Liver (tissue), 9 donors: ENCODE results near the gene C5. TPM values are rescaled to one million over a fixed set of nuclear protein-coding genes. Genes with fewer than 3 reads are reported as not detected.

ENCODE experiments used
- DNase-seq: peaks from one replicate; pipeline ENCODE4 v3.0.0-alpha.2; 2017; ENCODE audit warnings: low spot score
- H3K27ac ChIP-seq, 2 donors: one replicate each; pipeline ENCODE4 v1.7.0; 2013; ENCODE audit warnings: inconsistent platforms in 2 of 2, low read length in 2 of 2, control low read depth in 1 of 2, low read depth in 1 of 2, mild to moderate bottlenecking in 1 of 2
- H3K27me3 ChIP-seq, 4 donors: one replicate each; pipeline versions ENCODE4 v1.6.1 to v1.7.0; 2013; ENCODE audit warnings: low read length in 3 of 4, inconsistent platforms in 1 of 4, mild to moderate bottlenecking in 1 of 4, moderate library complexity in 1 of 4; ENCODE audit not compliant: control insufficient read depth in 4 of 4, insufficient read depth in 4 of 4
- H3K36me3 ChIP-seq, 4 donors: one replicate each; pipeline versions ENCODE4 v1.6.1 to v1.7.0; 2013; ENCODE audit warnings: low read length in 3 of 4, mild to moderate bottlenecking in 3 of 4, low read depth in 1 of 4, moderate library complexity in 1 of 4; ENCODE audit not compliant: control insufficient read depth in 4 of 4, insufficient read depth in 3 of 4
- H3K4me1 ChIP-seq, 4 donors: one replicate each; pipeline versions ENCODE4 v1.6.1 to v1.7.0; 2013; ENCODE audit warnings: low read length in 3 of 4, mild to moderate bottlenecking in 3 of 4, moderate library complexity in 1 of 4; ENCODE audit not compliant: control insufficient read depth in 4 of 4, insufficient read depth in 4 of 4
- H3K4me3 ChIP-seq, 3 donors: one replicate each; pipeline versions ENCODE4 v1.6.1 to v1.7.0; 2013; ENCODE audit warnings: low read length in 3 of 3, control low read depth in 1 of 3, low read depth in 1 of 3, mild to moderate bottlenecking in 1 of 3
- H3K9ac ChIP-seq, 2 donors: one replicate each; pipeline ENCODE4 v1.7.0; 2013; ENCODE audit warnings: low read length in 2 of 2, mild to moderate bottlenecking in 2 of 2, moderate library complexity in 2 of 2, control low read depth in 1 of 2, low read depth in 1 of 2
- H3K9me3 ChIP-seq, 4 donors: one replicate each; pipeline versions ENCODE4 v1.6.1 to v1.7.0; 2013; ENCODE audit warnings: low read length in 3 of 4; ENCODE audit not compliant: control insufficient read depth in 4 of 4
- ATF3 ChIP-seq: IDR thresholded peaks from 2 replicates; pipeline ENCODE4 v1.6.1; 2016; ENCODE audit warnings: antibody characterized with exemption
- CTCF ChIP-seq: fragments of 150-350 bp; IDR thresholded peaks from 2 replicates; pipeline ENCODE4 v1.5.1; 2017; ENCODE audit warnings: improper control_type of control experiment, low read depth, low read length; ENCODE audit not compliant: missing input control
- EGR1 ChIP-seq, 2 donors: IDR thresholded peaks; 2 replicates each; pipeline ENCODE4 v1.6.1; 2016 to 2018; ENCODE audit warnings: antibody characterized with exemption in 2 of 2, low read depth in 2 of 2
- FOXA2 ChIP-seq: IDR thresholded peaks from 2 replicates; pipeline ENCODE4 v1.6.1; 2016; ENCODE audit warnings: antibody characterized with exemption
- GABPA ChIP-seq, 2 donors: IDR thresholded peaks in 1 of 2; conservative IDR thresholded peaks in 1 of 2; 2 replicates each; pipeline ENCODE4 v1.6.1; 2016; ENCODE audit warnings: antibody characterized with exemption in 2 of 2, mild to moderate bottlenecking in 1 of 2, moderate library complexity in 1 of 2
- HNF4G ChIP-seq: IDR thresholded peaks from 2 replicates; pipeline ENCODE4 v1.6.1; 2016; ENCODE audit warnings: antibody characterized with exemption
- JUND ChIP-seq, 2 donors: IDR thresholded peaks; 2 replicates each; pipeline ENCODE4 v1.6.1; 2016; ENCODE audit warnings: antibody characterized with exemption in 2 of 2
- MAX ChIP-seq: IDR thresholded peaks from 2 replicates; pipeline ENCODE4 v1.6.1; 2016; ENCODE audit warnings: antibody characterized with exemption
- NR2F2 ChIP-seq: IDR thresholded peaks from 2 replicates; pipeline ENCODE4 v1.6.1; 2016; ENCODE audit warnings: antibody characterized with exemption
- RAD21 ChIP-seq, 2 donors: IDR thresholded peaks; 2 replicates each; pipeline ENCODE4 v1.6.1; 2016; ENCODE audit warnings: antibody characterized with exemption in 2 of 2, mild to moderate bottlenecking in 2 of 2
- REST ChIP-seq: IDR thresholded peaks from 2 replicates; pipeline ENCODE4 v1.6.1; 2016; ENCODE audit warnings: antibody characterized with exemption, mild to moderate bottlenecking
- RXRA ChIP-seq, 2 donors: IDR thresholded peaks; 2 replicates each; pipeline ENCODE4 v1.6.1; 2017 to 2018; ENCODE audit warnings: antibody characterized with exemption in 2 of 2, mild to moderate bottlenecking in 1 of 2
- SP1 ChIP-seq: IDR thresholded peaks from 2 replicates; pipeline ENCODE4 v1.6.1; 2018; ENCODE audit warnings: antibody characterized with exemption, mild to moderate bottlenecking
- TAF1 ChIP-seq: conservative IDR thresholded peaks from 2 replicates; pipeline ENCODE4 v1.6.1; 2016; ENCODE audit warnings: antibody characterized with exemption, mild to moderate bottlenecking
- YY1 ChIP-seq: IDR thresholded peaks from 2 replicates; pipeline ENCODE4 v1.6.1; 2016; ENCODE audit warnings: antibody characterized with exemption, mild to moderate bottlenecking
- ZBTB33 ChIP-seq: IDR thresholded peaks from 2 replicates; pipeline ENCODE4 v1.6.1; 2016; ENCODE audit warnings: antibody characterized with exemption
- WGBS: extraction: QIAGEN DNeasy Blood & Tissue Kit; methylation state at CpG from one replicate; pipeline ENCODE4 v1.1.7; 2013; 5-methylcytosine and 5-hydroxymethylcytosine counted together
- polyA plus RNA-seq, 2 donors: library from polyadenylated mRNA; stranded (reverse) in 1 of 2; unstranded in 1 of 2; fragments of 200-250 nt in 1 of 2; fragments of >200 nt in 1 of 2; fragmentation: Nextera tagmentation in 1 of 2; extraction: Ambion mirVana in 1 of 2; gene quantifications; one replicate each; pipeline versions ENCODE4 v1.2.1 to v1.2.3, GENCODE V29; 2013 to 2015
- total RNA-seq, 2 donors: library from RNA; depleted of rRNA; stranded (reverse); fragments of >200 nt; gene quantifications; one replicate each; pipeline ENCODE4 v1.2.3, GENCODE V29; 2014
- donor health status: healthy.
- donor health status: healthy.
- donor health status: healthy.
- donor health status: healthy.
- donor health status: healthy.

Gene C5
- total and polyA plus RNA-seq, 4 donors: 127 to 485 (median 361) TPM

GRCh38 chr9:121067640-121068039 is 17.6 kb upstream of the C5 start (continued):
- TF ChIP-seq RAD21 (IDR thresholded peaks at IDR 0.05): no peak

GRCh38 chr9:121066850-121067249 is 16.8 kb upstream of the C5 start:
- H3K9ac ChIP-seq: no peak overlapping the region
- H3K27ac ChIP-seq: no peak overlapping the region
- no peak for DNase-seq
- H3K36me3 ChIP-seq: peaks cover 0 to 2% (median 0%) of the 10 kb centered on the region in 4 donors
- H3K9me3 ChIP-seq: peaks cover 0 to 2% (median 0%) of the 10 kb centered on the region in 4 donors
- TF ChIP-seq JUND (IDR thresholded peaks at IDR 0.05) (no peak), CTCF (no peak), YY1 (no peak)
- H3K4me1 ChIP-seq: peaks cover 0 to 4% (median 0%) of the 10 kb centered on the region in 4 donors
- WGBS: 98% methylated on average over 1 of the region's 1 CpG
- H3K4me3 ChIP-seq: no peak overlapping the region
- no peaks in the 10 kb centered on the region for H3K27me3 ChIP-seq

GRCh38 chr9:121059998-121060636 is 10.0 kb upstream of the C5 start:
- no peaks in the 10 kb centered on the region for H3K9me3 ChIP-seq
- 19% methylated on average over 6 of the region's 6 CpGs for WGBS
- H3K4me1 ChIP-seq: peaks cover 0 to 10% (median 7%) of the 10 kb centered on the region in 4 donors
- H3K36me3 ChIP-seq: no peaks in the 10 kb centered on the region
- H3K9ac ChIP-seq: no peak overlapping the region
- no peak for TF ChIP-seq HNF4G
- peak; percentile 73 for TF ChIP-seq CTCF
- peak; percentile 86 to 91 for TF ChIP-seq RAD21 (IDR thresholded peaks at IDR 0.05)
- no peak overlapping the region for H3K27ac ChIP-seq
- H3K4me3 ChIP-seq: no peak overlapping the region
- DNase-seq: no peak
- H3K27me3 ChIP-seq: no peaks in the 10 kb centered on the region

GRCh38 chr9:121059513-121059912 is 9.4 kb upstream of the C5 start:
- Histone ChIP-seq H3K27ac (no peak overlapping the region), H3K4me3 (no peak overlapping the region), H3K27me3 (no peaks in the 10 kb centered on the region), H3K36me3 (no peaks in the 10 kb centered on the region), H3K4me1 (peaks cover 3 to 16% (median 10%) of the 10 kb centered on the region in 4 donors), H3K9me3 (no peaks in the 10 kb centered on the region), H3K9ac (no peak overlapping the region)
- DNase-seq: no peak
- 84% methylated on average over 6 of the region's 6 CpGs for WGBS
- TF ChIP-seq EGR1 (IDR thresholded peaks at IDR 0.05; ENCODE audit: low read depth in 2 of 2) (no peak), ZBTB33 (no peak), TAF1 (no peak), NR2F2 (no peak), RXRA (IDR thresholded peaks at IDR 0.05) (no peak), REST (no peak), FOXA2 (no peak), JUND (IDR thresholded peaks at IDR 0.05) (no peak), MAX (no peak), ATF3 (no peak), YY1 (no peak), GABPA (IDR thresholded peaks at IDR 0.05 in 1 of 2, conservative IDR thresholded peaks at IDR 0.05 in 1 of 2) (no peak), RAD21 (IDR thresholded peaks at IDR 0.05) (no peak), SP1 (no peak), HNF4G (no peak)
